Body of pancreas (tissue), 4 donors: ENCODE results near the gene EYA4. TPM values are rescaled to one million over a fixed set of nuclear protein-coding genes. Genes with fewer than 3 reads are reported as not detected.

Experiments used
- ATAC-seq: fragments of 150-250 bp; one replicate; pipeline ENCODE4 v1.9.1; 2016
- DNase-seq, 4 donors: peaks; one replicate each; pipeline ENCODE4 v3.0.0-alpha.2; 2019
- H3K27ac ChIP-seq, 4 donors: fragments of 200-600 bp; sonication (generic); 1 replicate in 3 of 4; 2 replicates in 1 of 4; pipeline versions ENCODE4 v1.5.1 to v1.6.1; 2016 to 2019; ENCODE audit warnings: mild to moderate bottlenecking in 1 of 4, mixed read lengths in 1 of 4, moderate library complexity in 1 of 4
- H3K27me3 ChIP-seq, 2 donors: fragments of 200-600 bp; sonication (generic); one replicate each; pipeline ENCODE4 v1.6.0; 2016; ENCODE audit warnings: mild to moderate bottlenecking in 1 of 2
- H3K36me3 ChIP-seq, 2 donors: fragments of 200-600 bp; sonication (generic); replicated peaks in 1 of 2; 2 replicates each; pipeline ENCODE4 v1.5.1; 2016; ENCODE audit warnings: low read depth in 2 of 2; ENCODE audit not compliant: insufficient read depth in 1 of 2
- H3K4me1 ChIP-seq: fragments of 200-600 bp; sonication (generic); one replicate; pipeline ENCODE4 v1.6.0; 2016
- H3K4me3 ChIP-seq, 2 donors: fragments of 200-600 bp; sonication (generic); 1 replicate in 1 of 2; 2 replicates in 1 of 2; pipeline ENCODE4 v1.5.1; 2016 to 2019
- H3K9me3 ChIP-seq, 3 donors: fragments of 200-600 bp; sonication (generic); 1 replicate in 2 of 3; 2 replicates in 1 of 3; pipeline ENCODE4 v1.5.1; 2016
- POLR2A ChIP-seq, 3 donors: fragments of 450-650 bp; IDR thresholded peaks; one replicate each; pipeline ENCODE4 v1.6.1; 2016; ENCODE audit warnings: antibody characterized with exemption in 3 of 3, mild to moderate bottlenecking in 2 of 3
- WGBS, 2 donors: methylation state at CpG; one replicate each; pipeline ENCODE4 v1.1.5; 2017; 5-methylcytosine and 5-hydroxymethylcytosine counted together
- intact Hi-C: fragments of 100-400 bp; cut with DNase I; formaldehyde crosslinking; loops from one replicate; pipeline ENCODE4 v1.15.1; 2023
- total RNA-seq, 2 donors: library from RNA; depleted of rRNA; stranded (reverse); fragments of >200 nt; gene quantifications; one replicate each; pipeline ENCODE4 v1.1.0, GENCODE V29; 2016
- TF ChIP-seq, protein P1 (sequence below), 7 experiments: fragments of 450-650 bp in 4 of 7; fragments of 200-600 bp in 3 of 7; sonication (generic) in 3 of 7; IDR thresholded peaks; one replicate each; pipeline ENCODE4 v1.5.1; 2016 to 2019; ENCODE audit warnings: antibody characterized with exemption in 7 of 7

The EYA4 gene
- total RNA-seq, 2 donors from 2014 or later, result 0.26 to 5.3 TPM

- WGBS, 2 donors, result 50 to 65% methylated on average over 1 of the region's 1 CpG
- Histone ChIP-seq H3K4me1 (no peaks in the 10 kb centered on the region), H3K27ac (no peak overlapping the region), H3K4me3 (no peak overlapping the region), H3K9me3 (no peaks in the 10 kb centered on the region), H3K27me3 (no peaks in the 10 kb centered on the region), H3K36me3 (no peaks in the 10 kb centered on the region)
- DNase-seq (no peak), ATAC-seq (no peak)
- intact Hi-C loops, result no loop called here
- TF ChIP-seq, protein P1, sequence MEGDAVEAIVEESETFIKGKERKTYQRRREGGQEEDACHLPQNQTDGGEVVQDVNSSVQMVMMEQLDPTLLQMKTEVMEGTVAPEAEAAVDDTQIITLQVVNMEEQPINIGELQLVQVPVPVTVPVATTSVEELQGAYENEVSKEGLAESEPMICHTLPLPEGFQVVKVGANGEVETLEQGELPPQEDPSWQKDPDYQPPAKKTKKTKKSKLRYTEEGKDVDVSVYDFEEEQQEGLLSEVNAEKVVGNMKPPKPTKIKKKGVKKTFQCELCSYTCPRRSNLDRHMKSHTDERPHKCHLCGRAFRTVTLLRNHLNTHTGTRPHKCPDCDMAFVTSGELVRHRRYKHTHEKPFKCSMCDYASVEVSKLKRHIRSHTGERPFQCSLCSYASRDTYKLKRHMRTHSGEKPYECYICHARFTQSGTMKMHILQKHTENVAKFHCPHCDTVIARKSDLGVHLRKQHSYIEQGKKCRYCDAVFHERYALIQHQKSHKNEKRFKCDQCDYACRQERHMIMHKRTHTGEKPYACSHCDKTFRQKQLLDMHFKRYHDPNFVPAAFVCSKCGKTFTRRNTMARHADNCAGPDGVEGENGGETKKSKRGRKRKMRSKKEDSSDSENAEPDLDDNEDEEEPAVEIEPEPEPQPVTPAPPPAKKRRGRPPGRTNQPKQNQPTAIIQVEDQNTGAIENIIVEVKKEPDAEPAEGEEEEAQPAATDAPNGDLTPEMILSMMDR (IDR thresholded peaks at IDR 0.05), result no peak
- TF ChIP-seq POLR2A (IDR thresholded peaks at IDR 0.05), result no peak
Measured at GRCh38 chr6:133290930-133291329, 49.8 kb downstream of the EYA4 start.

DNA sequence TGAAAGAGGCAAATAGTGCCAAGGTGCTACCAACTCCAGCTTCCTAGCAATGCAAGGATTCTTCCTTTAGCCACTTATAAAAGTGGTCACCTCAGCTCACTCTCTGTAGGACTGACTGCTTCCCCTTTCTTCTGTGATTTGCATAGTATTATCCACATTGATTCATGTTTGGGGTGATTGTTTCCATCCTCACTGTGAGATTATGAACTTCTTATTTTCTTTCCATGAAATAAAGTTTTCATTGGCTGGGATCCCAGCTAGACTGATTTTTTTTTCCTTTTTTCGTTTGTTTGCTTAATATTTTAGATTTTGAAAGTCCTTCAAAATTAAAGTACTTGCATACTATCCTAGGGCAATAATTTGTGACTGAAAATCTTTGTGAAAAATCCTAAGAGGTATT is 50.5 kb downstream of the EYA4 start:
- Histone ChIP-seq H3K36me3 (no peaks in the 10 kb centered on the region), H3K27ac (no peak overlapping the region), H3K27me3 (no peaks in the 10 kb centered on the region), H3K9me3 (no peaks in the 10 kb centered on the region), H3K4me3 (no peak overlapping the region), H3K4me1 (no peaks in the 10 kb centered on the region)
- TF ChIP-seq, protein P1 (IDR thresholded peaks at IDR 0.05), result no peak
- TF ChIP-seq POLR2A (IDR thresholded peaks at IDR 0.05), result no peak
- 11 to 27% methylated on average over 1 of the region's 1 CpG for WGBS, 2 donors
- ATAC-seq, result no peak
- intact Hi-C loops, result no loop called here
- DNase-seq, result no peak

GRCh38 chr6:133297657-133298056 is 56.5 kb downstream of the EYA4 start:
- H3K27ac ChIP-seq, result no peak overlapping the region
- no peaks in the 10 kb centered on the region for H3K4me1 ChIP-seq
- no peaks in the 10 kb centered on the region for H3K27me3 ChIP-seq
- WGBS, 2 donors, result 52 to 64% methylated on average over 2 of the region's 2 CpGs
- DNase-seq (no peak), ATAC-seq (no peak)
- TF ChIP-seq, protein P1 (IDR thresholded peaks at IDR 0.05), result no peak
- TF ChIP-seq POLR2A (IDR thresholded peaks at IDR 0.05), result no peak
- intact Hi-C loops, result no loop called here
- H3K9me3 ChIP-seq, result no peaks in the 10 kb centered on the region
- no peak overlapping the region for H3K4me3 ChIP-seq
- H3K36me3 ChIP-seq, result no peaks in the 10 kb centered on the region

DNA sequence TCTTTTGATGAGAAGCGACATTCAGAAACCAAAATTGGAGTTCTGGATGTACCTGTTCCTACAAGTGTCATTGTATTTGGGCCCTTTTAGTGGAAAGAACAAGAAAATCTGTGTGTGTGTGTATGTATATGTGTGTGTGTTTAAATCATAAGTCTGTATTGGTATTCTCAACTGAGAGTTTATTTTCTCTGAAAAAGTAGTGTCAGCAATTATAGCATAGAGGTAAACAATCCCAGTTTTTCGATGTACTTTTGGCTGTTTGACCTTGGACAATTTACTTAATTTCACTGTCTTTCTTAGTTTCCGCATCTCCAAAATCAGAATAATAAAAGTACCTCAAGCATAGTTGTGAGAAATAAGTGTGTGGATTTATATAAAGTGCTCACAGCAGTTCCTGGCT is 57.2 kb downstream of the EYA4 start:
- Histone ChIP-seq H3K9me3 (no peaks in the 10 kb centered on the region), H3K36me3 (no peaks in the 10 kb centered on the region), H3K4me3 (no peak overlapping the region), H3K4me1 (no peaks in the 10 kb centered on the region), H3K27ac (no peak overlapping the region), H3K27me3 (no peaks in the 10 kb centered on the region)
- 66 to 80% methylated on average over 3 of the region's 3 CpGs for WGBS, 2 donors
- ATAC-seq, result no peak
- intact Hi-C loops, result no loop called here
- TF ChIP-seq, protein P1 (IDR thresholded peaks at IDR 0.05), result no peak
- no peak for TF ChIP-seq POLR2A (IDR thresholded peaks at IDR 0.05)
- no peak for DNase-seq

- no peak for DNase-seq
Measured at GRCh38 chr6:133298801-133299200, 57.6 kb downstream of the EYA4 start.

More at GRCh38 chr6:133298801-133299200, 57.6 kb downstream of the EYA4 start:
- H3K27ac ChIP-seq, result no peak overlapping the region
- ATAC-seq, result no peak
- no peaks in the 10 kb centered on the region for H3K4me1 ChIP-seq
- H3K4me3 ChIP-seq, result no peak overlapping the region
- TF ChIP-seq, protein P1 (IDR thresholded peaks at IDR 0.05), result no peak
- no peak for TF ChIP-seq POLR2A (IDR thresholded peaks at IDR 0.05)
- WGBS, 2 donors, result 53 to 64% methylated on average over 4 of the region's 4 CpGs
- no peaks in the 10 kb centered on the region for H3K27me3 ChIP-seq
- H3K9me3 ChIP-seq, result no peaks in the 10 kb centered on the region
- no peaks in the 10 kb centered on the region for H3K36me3 ChIP-seq
- intact Hi-C loops, result no loop called here
